Astrocyte (in vitro differentiated cells and primary cell): ENCODE results near the gene MED9. TPM values are rescaled to one million over a fixed set of nuclear protein-coding genes. Genes with fewer than 3 reads are reported as not detected.

ENCODE experiments used
- DNase-seq: peaks from one replicate; pipeline ENCODE4 v3.0.0-alpha.2; 2010; ENCODE audit warnings: low read depth
- FAIRE-seq: peaks from 2 replicates; lab custom pipeline; 2011; peaks lifted over from hg19 to GRCh38; lab: Jason Lieb, UNC
- H2AFZ ChIP-seq: 2 replicates; pipeline ENCODE4 v1.6.0; 2012; ENCODE audit warnings: low read depth, low read length, inconsistent platforms
- H3K27ac ChIP-seq: 2 replicates; pipeline ENCODE4 v1.5.1; 2011; ENCODE audit warnings: low read depth, low read length, inconsistent platforms
- H3K27me3 ChIP-seq: 2 replicates; pipeline ENCODE4 v1.6.0; 2011; ENCODE audit warnings: low read length, inconsistent platforms; ENCODE audit not compliant: insufficient read depth
- H3K36me3 ChIP-seq: 2 replicates; pipeline ENCODE4 v1.5.1; 2011; ENCODE audit warnings: low read length, inconsistent platforms; ENCODE audit not compliant: insufficient read depth
- H3K4me1 ChIP-seq: 2 replicates; pipeline ENCODE4 v1.5.1; 2011; ENCODE audit warnings: low read length, inconsistent platforms; ENCODE audit not compliant: insufficient read depth
- H3K4me2 ChIP-seq: 2 replicates; pipeline ENCODE4 v1.6.0; 2012; ENCODE audit warnings: low read length, inconsistent platforms
- H3K4me3 ChIP-seq: 2 replicates; pipeline ENCODE4 v1.5.1; 2011; ENCODE audit warnings: low read depth, mild to moderate bottlenecking, low read length, inconsistent platforms; ENCODE audit not compliant: insufficient read depth
- H3K79me2 ChIP-seq: 2 replicates; pipeline ENCODE4 v1.6.0; 2012; ENCODE audit warnings: mild to moderate bottlenecking, low read length, inconsistent platforms; ENCODE audit not compliant: insufficient read depth
- H3K9ac ChIP-seq: 2 replicates; pipeline ENCODE4 v1.6.0; 2012; ENCODE audit warnings: mild to moderate bottlenecking, low read length, inconsistent platforms
- H3K9me3 ChIP-seq: 2 replicates; pipeline ENCODE4 v1.5.1; 2012; ENCODE audit warnings: low read depth, mild to moderate bottlenecking, low read length, inconsistent platforms; ENCODE audit not compliant: insufficient read depth
- H4K20me1 ChIP-seq: 2 replicates; pipeline ENCODE4 v1.6.0; 2012; ENCODE audit warnings: low read length, inconsistent platforms; ENCODE audit not compliant: insufficient read depth
- H3K27ac Mint-ChIP-seq: one replicate; pipeline ENCODE4 v1.8.0; 2021; ENCODE audit warnings: mild to moderate bottlenecking, mixed read lengths; ENCODE audit not compliant: unreplicated experiment
- H3K27me3 Mint-ChIP-seq: one replicate; pipeline ENCODE4 v1.8.0; 2021; ENCODE audit warnings: low read depth, mixed read lengths; ENCODE audit not compliant: unreplicated experiment
- H3K36me3 Mint-ChIP-seq: one replicate; pipeline ENCODE4 v1.8.0; 2021; ENCODE audit warnings: low read depth, mixed read lengths; ENCODE audit not compliant: unreplicated experiment
- H3K4me1 Mint-ChIP-seq: one replicate; pipeline ENCODE4 v1.8.0; 2021; ENCODE audit warnings: low read depth, mixed read lengths; ENCODE audit not compliant: unreplicated experiment
- H3K4me3 Mint-ChIP-seq: one replicate; pipeline ENCODE4 v1.8.0; 2021; ENCODE audit warnings: mild to moderate bottlenecking, moderate library complexity, mixed read lengths; ENCODE audit not compliant: unreplicated experiment
- H3K9me3 Mint-ChIP-seq: one replicate; pipeline ENCODE4 v1.8.0; 2021; ENCODE audit warnings: mild to moderate bottlenecking, mixed read lengths; ENCODE audit not compliant: unreplicated experiment
- CTCF ChIP-seq: IDR thresholded peaks from 2 replicates; pipeline ENCODE4 v1.5.1; 2011; ENCODE audit warnings: low read depth, mild to moderate bottlenecking, inconsistent platforms, low read length, moderate library complexity; ENCODE audit not compliant: insufficient read depth
- EZH2 ChIP-seq: IDR thresholded peaks from 2 replicates; pipeline ENCODE4 v1.6.1; 2012; ENCODE audit warnings: mild to moderate bottlenecking, low read length, inconsistent platforms; ENCODE audit not compliant: insufficient read depth
- total RNA-seq: library from RNA; stranded (reverse); gene quantifications from 2 replicates; pipeline ENCODE4 v1.2.1, GENCODE V29; 2021

The MED9 gene
- total RNA-seq, 1 donor from 2014 or later, result 9.4 TPM

- TF ChIP-seq CTCF (no peak), EZH2 (no peak)
- H3K4me1 ChIP-seq, result no peaks in the 10 kb centered on the region
- no peak overlapping the region for H3K27ac Mint-ChIP-seq
- H3K36me3 Mint-ChIP-seq, result peaks cover 3% of the 10 kb centered on the region
- H3K27me3 ChIP-seq, result no peaks in the 10 kb centered on the region
- DNase-seq (no peak), FAIRE-seq (no peak)
- no peak overlapping the region for H3K4me2 ChIP-seq
- H3K4me3 ChIP-seq, result no peak overlapping the region
- H4K20me1 ChIP-seq, result peaks cover 46% of the 10 kb centered on the region
- H3K79me2 ChIP-seq, result no peaks in the 10 kb centered on the region
- H3K4me3 Mint-ChIP-seq, result no peak overlapping the region
- no peaks in the 10 kb centered on the region for H3K9me3 ChIP-seq
- H3K27me3 Mint-ChIP-seq, result peaks cover 20% of the 10 kb centered on the region
- H3K4me1 Mint-ChIP-seq, result no peaks in the 10 kb centered on the region
- H3K9ac ChIP-seq, result no peak overlapping the region
- no peaks in the 10 kb centered on the region for H3K9me3 Mint-ChIP-seq
- H2AFZ ChIP-seq, result no peak overlapping the region
- H3K36me3 ChIP-seq, result no peaks in the 10 kb centered on the region
- no peak overlapping the region for H3K27ac ChIP-seq
Observed at GRCh38 chr17:17526369-17526768, 49.6 kb downstream of the MED9 start.

GRCh38 chr17:17527534-17527933, 50.7 kb downstream of the MED9 start:
- Mint-ChIP-seq H3K27me3 (peaks cover 17% of the 10 kb centered on the region), H3K4me3 (no peak overlapping the region), H3K27ac (no peak overlapping the region), H3K36me3 (peaks cover 3% of the 10 kb centered on the region), H3K9me3 (no peaks in the 10 kb centered on the region), H3K4me1 (no peaks in the 10 kb centered on the region)
- Histone ChIP-seq H3K4me3 (no peak overlapping the region), H3K9ac (no peak overlapping the region), H3K27ac (no peak overlapping the region), H3K79me2 (no peaks in the 10 kb centered on the region), H3K4me1 (no peaks in the 10 kb centered on the region), H3K9me3 (no peaks in the 10 kb centered on the region), H2AFZ (no peak overlapping the region), H3K4me2 (no peak overlapping the region), H3K36me3 (no peaks in the 10 kb centered on the region), H3K27me3 (no peaks in the 10 kb centered on the region), H4K20me1 (peaks cover 38% of the 10 kb centered on the region)
- DNase-seq (no peak), FAIRE-seq (no peak)
- TF ChIP-seq CTCF (no peak), EZH2 (no peak)

- H4K20me1 ChIP-seq, result peaks cover 33% of the 10 kb centered on the region
- FAIRE-seq (no peak), DNase-seq (no peak)
- no peaks in the 10 kb centered on the region for H3K9me3 ChIP-seq
- H3K27ac ChIP-seq, result no peak overlapping the region
- Mint-ChIP-seq H3K27ac (no peak overlapping the region), H3K4me1 (no peaks in the 10 kb centered on the region), H3K4me3 (no peak overlapping the region), H3K9me3 (no peaks in the 10 kb centered on the region), H3K36me3 (peaks cover 3% of the 10 kb centered on the region), H3K27me3 (peaks cover 17% of the 10 kb centered on the region)
- no peaks in the 10 kb centered on the region for H3K27me3 ChIP-seq
- H3K9ac ChIP-seq, result no peak overlapping the region
- no peaks in the 10 kb centered on the region for H3K79me2 ChIP-seq
- H2AFZ ChIP-seq, result no peak overlapping the region
- H3K4me3 ChIP-seq, result no peak overlapping the region
- no peaks in the 10 kb centered on the region for H3K4me1 ChIP-seq
- H3K36me3 ChIP-seq, result no peaks in the 10 kb centered on the region
- no peak overlapping the region for H3K4me2 ChIP-seq
- no peak for TF ChIP-seq CTCF
- no peak for TF ChIP-seq EZH2
Observed at GRCh38 chr17:17527956-17528500, 51.2 kb downstream of the MED9 start.
